Epithelial cell of proximal tubule (primary cell): ENCODE data around the gene TBL3. TPM values are rescaled to one million over a fixed set of nuclear protein-coding genes. Genes with fewer than 3 reads are reported as not detected.

Source experiments
- DNase-seq: peaks from one replicate; pipeline ENCODE4 v3.0.0-alpha.2; 2011; ENCODE audit warnings: low read depth
- H3K4me3 ChIP-seq: 2 replicates; pipeline ENCODE4 v1.5.1; 2011; ENCODE audit warnings: low read depth, mild to moderate bottlenecking, low read length
- CTCF ChIP-seq: conservative IDR thresholded peaks from 2 replicates; pipeline ENCODE4 v1.5.1; 2012; ENCODE audit warnings: low read depth, mild to moderate bottlenecking, low read length
- total RNA-seq: library from RNA; depleted of rRNA; stranded (reverse); fragments of >200 nt; gene quantifications from 2 replicates; pipeline ENCODE4 v1.2.3, GENCODE V29; 2015

TBL3 gene
- total RNA-seq, 1 donor from 2014 or later: 127 TPM

- DNase-seq: no peak
- TF ChIP-seq CTCF: no peak
- H3K4me3 ChIP-seq: no peak overlapping the region
These were observed 3.5 kb upstream of the TBL3 start for GRCh38 chr16:1968146-1968953.

GRCh38 chr16:1972490-1972877, 631 bp downstream of the TBL3 start:
- no peak for TF ChIP-seq CTCF
- H3K4me3 ChIP-seq: peak overlapping the region; percentile 68
- no peak for DNase-seq

GRCh38 chr16:1973461-1974156, 1.8 kb downstream of the TBL3 start:
- TF ChIP-seq CTCF: no peak
- H3K4me3 ChIP-seq: no peak overlapping the region
- no peak for DNase-seq

- H3K4me3 ChIP-seq: no peak overlapping the region
- TF ChIP-seq CTCF: no peak
These were observed 2.6 kb downstream of the TBL3 start for GRCh38 chr16:1974157-1975070.

GRCh38 chr16:1975432-1976215, 3.8 kb downstream of the TBL3 start:
- no peak for DNase-seq
- no peak for TF ChIP-seq CTCF
- H3K4me3 ChIP-seq: no peak overlapping the region

More at GRCh38 chr16:1974157-1975070, 2.6 kb downstream of the TBL3 start:
- DNase-seq: no peak

- no peak for DNase-seq
- TF ChIP-seq CTCF: no peak
These were observed 4.3 kb downstream of the TBL3 start for GRCh38 chr16:1976216-1976520.

More at GRCh38 chr16:1976216-1976520, 4.3 kb downstream of the TBL3 start:
- no peak overlapping the region for H3K4me3 ChIP-seq
